ENCODE measurements around the gene NT5C1B. TPM values are rescaled to one million over a fixed set of nuclear protein-coding genes. Genes with fewer than 3 reads are reported as not detected.

The NT5C1B gene
- total and polyA plus RNA-seq, 2 experiments from 2014 or later, result not detected

- TF ChIP-seq REST (IDR thresholded peaks at IDR 0.05; ENCODE audit: unreplicated experiment) (no peak), ZNF331 (CRISPR knock-in tag; IDR thresholded peaks at IDR 0.05; ENCODE audit: low read depth) (no peak), JUNB (IDR thresholded peaks at IDR 0.05; ENCODE audit: unreplicated experiment) (no peak), CTCF (conservative IDR thresholded peaks at IDR 0.05; ENCODE audit: low read depth in 2 of 2) (no peak), CREB1 (CRISPR knock-in tag; IDR thresholded peaks at IDR 0.05; ENCODE audit: low read depth) (no peak)
- TF ChIP-seq, protein P1, sequence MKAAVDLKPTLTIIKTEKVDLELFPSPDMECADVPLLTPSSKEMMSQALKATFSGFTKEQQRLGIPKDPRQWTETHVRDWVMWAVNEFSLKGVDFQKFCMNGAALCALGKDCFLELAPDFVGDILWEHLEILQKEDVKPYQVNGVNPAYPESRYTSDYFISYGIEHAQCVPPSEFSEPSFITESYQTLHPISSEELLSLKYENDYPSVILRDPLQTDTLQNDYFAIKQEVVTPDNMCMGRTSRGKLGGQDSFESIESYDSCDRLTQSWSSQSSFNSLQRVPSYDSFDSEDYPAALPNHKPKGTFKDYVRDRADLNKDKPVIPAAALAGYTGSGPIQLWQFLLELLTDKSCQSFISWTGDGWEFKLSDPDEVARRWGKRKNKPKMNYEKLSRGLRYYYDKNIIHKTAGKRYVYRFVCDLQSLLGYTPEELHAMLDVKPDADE (IDR thresholded peaks at IDR 0.05), result no peak
Measured at GRCh38 chr2:18625563-18625962, 36.2 kb upstream of the NT5C1B start (continued).

GRCh38 chr2:18623782-18624181 is 34.4 kb upstream of the NT5C1B start:
- Histone ChIP-seq H3K4me2 (no peak overlapping the region), H3K36me3 (ENCODE audit: insufficient read depth) (no peaks in the 10 kb centered on the region), H3K27ac (ENCODE audit: low read depth) (no peak overlapping the region), H3K4me1 (ENCODE audit: insufficient read depth) (no peaks in the 10 kb centered on the region), H3K79me2 (replicated peaks; ENCODE audit: insufficient read depth) (no peaks in the 10 kb centered on the region), H2AFZ (no peak overlapping the region), H3K27me3 (ENCODE audit: insufficient read depth) (no peaks in the 10 kb centered on the region), H4K20me1 (replicated peaks; ENCODE audit: insufficient read depth) (no peaks in the 10 kb centered on the region), H3K9me2 (ENCODE audit: insufficient read depth) (no peaks in the 10 kb centered on the region; the same call in 1 of the 2 replicates), H3K4me3 (no peak overlapping the region), H3F3A (replicated peaks; ENCODE audit: low read depth) (no peaks in the 10 kb centered on the region)
- H3K27ac Mint-ChIP-seq, result no peak overlapping the region
- H3K4me3 Mint-ChIP-seq, result no peak overlapping the region
- no peaks in the 10 kb centered on the region for H3K4me1 Mint-ChIP-seq
- ATAC-seq, result no peak
- H3K9me3 Mint-ChIP-seq, result no peaks in the 10 kb centered on the region
- TF ChIP-seq ZNF331 (CRISPR knock-in tag; IDR thresholded peaks at IDR 0.05; ENCODE audit: low read depth) (no peak), EZH2 (IDR thresholded peaks at IDR 0.05; ENCODE audit: low read depth, unreplicated experiment) (no peak)
- H3K36me3 Mint-ChIP-seq (ENCODE audit: low read depth), result no peaks in the 10 kb centered on the region
- no peak for DNase-seq (ENCODE audit: low spot score)
- no peaks in the 10 kb centered on the region for H3K27me3 Mint-ChIP-seq (ENCODE audit: insufficient read depth, low read depth, poor library complexity)
